Forelimb muscle (tissue), 1 donor: ENCODE data around the gene MROH8. TPM values are rescaled to one million over a fixed set of nuclear protein-coding genes. Genes with fewer than 3 reads are reported as not detected.
A peak's percentile ranks its signal among the peaks of the same experiment; 100 is the strongest.

ENCODE experiments used
- DNase-seq: peaks from one replicate; pipeline ENCODE4 v3.0.0-alpha.2; 2013; ENCODE audit warnings: low read depth
- polyA plus RNA-seq: library from polyadenylated mRNA; unstranded; fragments of 120-200 nt; gene quantifications from one replicate; pipeline ENCODE4 v1.2.1, GENCODE V29; 2013; ENCODE audit not compliant: insufficient read length

The MROH8 gene
- polyA plus RNA-seq, 1 donor: 6.2 TPM

- DNase-seq: no peak
Observed at GRCh38 chr20:37198932-37199660, 19.7 kb upstream of the MROH8 start.

- no peak for DNase-seq
Observed at GRCh38 chr20:37194621-37195417, 15.5 kb upstream of the MROH8 start.

- no peak for DNase-seq
Observed at GRCh38 chr20:37193821-37194220, 14.5 kb upstream of the MROH8 start.

- no peak for DNase-seq
Observed at GRCh38 chr20:37193226-37193625, 13.9 kb upstream of the MROH8 start.

GRCh38 chr20:37192137-37192854, 12.9 kb upstream of the MROH8 start:
- DNase-seq: peak; percentile 80

GRCh38 chr20:37190354-37191112, 11.2 kb upstream of the MROH8 start:
- DNase-seq: no peak

GRCh38 chr20:37189416-37190016, 10.2 kb upstream of the MROH8 start:
- DNase-seq: no peak

GRCh38 chr20:37188787-37189186, 9.4 kb upstream of the MROH8 start:
- DNase-seq: no peak

- no peak for DNase-seq
Observed at GRCh38 chr20:37185686-37186085, 6.3 kb upstream of the MROH8 start.

- DNase-seq: no peak
Observed at GRCh38 chr20:37179683-37180524, 556 bp upstream of the MROH8 start.

GRCh38 chr20:37172836-37173235, 6.5 kb downstream of the MROH8 start:
- DNase-seq: no peak

GRCh38 chr20:37166867-37167266, 12.5 kb downstream of the MROH8 start:
- DNase-seq: no peak

GRCh38 chr20:37165031-37165430, 14.3 kb downstream of the MROH8 start:
- DNase-seq: no peak

- no peak for DNase-seq
Observed at GRCh38 chr20:37163832-37164554, 15.4 kb downstream of the MROH8 start.

GRCh38 chr20:37162646-37163045, 16.7 kb downstream of the MROH8 start:
- no peak for DNase-seq

- DNase-seq: no peak
Observed at GRCh38 chr20:37161830-37162549, 17.4 kb downstream of the MROH8 start.

- no peak for DNase-seq
Observed at GRCh38 chr20:37160683-37161082, 18.7 kb downstream of the MROH8 start.

- no peak for DNase-seq
Observed at GRCh38 chr20:37158248-37158647, 21.1 kb downstream of the MROH8 start.

GRCh38 chr20:37155987-37156386, 23.4 kb downstream of the MROH8 start:
- no peak for DNase-seq
